ENCODE results near the gene VPS54. TPM values are rescaled to one million over a fixed set of nuclear protein-coding genes. Genes with fewer than 3 reads are reported as not detected.

The VPS54 gene
- total and polyA plus RNA-seq, 9 of the 15 experiments (the other 6 are each of a cell fraction or from before 2014, with no cell fraction given), result 4.9 to 23.2 (median 13.2) TPM

DNA sequence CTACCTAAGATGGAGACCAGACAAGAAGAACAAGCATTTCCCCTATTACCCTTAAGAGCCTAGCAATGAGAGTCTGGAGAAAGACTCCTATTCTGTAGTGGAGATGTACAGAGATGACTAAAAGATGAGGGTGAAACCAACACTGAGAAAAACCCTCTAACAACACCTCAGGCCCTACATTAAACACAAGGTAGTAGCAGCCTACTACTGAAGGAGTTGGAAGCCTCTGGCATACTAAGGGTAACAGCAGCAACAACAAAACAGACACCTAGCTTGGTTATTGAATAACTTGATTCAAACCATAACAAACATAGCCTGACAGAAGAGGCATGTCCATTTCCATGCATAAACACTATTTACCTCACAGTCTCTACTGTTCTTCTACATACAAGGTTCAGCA, 117.1 kb downstream of the VPS54 start:
- no peak for TF ChIP-seq NEUROD1 (IDR thresholded peaks at IDR 0.05; ENCODE audit: borderline replicate concordance, low read depth, low read length, partially characterized antibody)
- no peak for TF ChIP-seq BRCA1 (IDR thresholded peaks at IDR 0.05)
- TF ChIP-seq BRCA1 (CRISPR knock-in tag; IDR thresholded peaks at IDR 0.05), result no peak
- TF ChIP-seq MEF2A (IDR thresholded peaks at IDR 0.05; ENCODE audit: control insufficient read depth, low read depth, low read length), result no peak
- no peak for TF ChIP-seq ARID2 (IDR thresholded peaks at IDR 0.05)
- TF ChIP-seq LCOR (CRISPR knock-in tag; IDR thresholded peaks at IDR 0.05), result no peak
- no peak for TF ChIP-seq SLC30A9 (CRISPR knock-in tag; IDR thresholded peaks at IDR 0.05)
- TF ChIP-seq PCBP1 (IDR thresholded peaks at IDR 0.05; ENCODE audit: low read depth, low read length, poor library complexity, severe bottlenecking), result no peak
- no peak for TF ChIP-seq CCNT2 (IDR thresholded peaks at IDR 0.05; ENCODE audit: borderline replicate concordance, extremely low read depth, insufficient read length, low read depth, low read length)
- no peak for TF ChIP-seq NCOA4 (IDR thresholded peaks at IDR 0.05; ENCODE audit: partially characterized antibody)
- no peak for TF ChIP-seq ZBTB17 (CRISPR knock-in tag; IDR thresholded peaks at IDR 0.05)
- TF ChIP-seq BRD4 (IDR thresholded peaks at IDR 0.05), result no peak
- TF ChIP-seq SP1 (CRISPR knock-in tag; IDR thresholded peaks at IDR 0.05), result no peak
- no peak for TF ChIP-seq DPF2 (IDR thresholded peaks at IDR 0.05)
- TF ChIP-seq STAT5A (IDR thresholded peaks at IDR 0.05; ENCODE audit: borderline replicate concordance, low read length), result no peak
- TF ChIP-seq RAD21 (CRISPR knock-in tag; conservative IDR thresholded peaks at IDR 0.05 in 1 of 2, IDR thresholded peaks at IDR 0.05 in 1 of 2), result no peak
- TF ChIP-seq, protein P1, sequence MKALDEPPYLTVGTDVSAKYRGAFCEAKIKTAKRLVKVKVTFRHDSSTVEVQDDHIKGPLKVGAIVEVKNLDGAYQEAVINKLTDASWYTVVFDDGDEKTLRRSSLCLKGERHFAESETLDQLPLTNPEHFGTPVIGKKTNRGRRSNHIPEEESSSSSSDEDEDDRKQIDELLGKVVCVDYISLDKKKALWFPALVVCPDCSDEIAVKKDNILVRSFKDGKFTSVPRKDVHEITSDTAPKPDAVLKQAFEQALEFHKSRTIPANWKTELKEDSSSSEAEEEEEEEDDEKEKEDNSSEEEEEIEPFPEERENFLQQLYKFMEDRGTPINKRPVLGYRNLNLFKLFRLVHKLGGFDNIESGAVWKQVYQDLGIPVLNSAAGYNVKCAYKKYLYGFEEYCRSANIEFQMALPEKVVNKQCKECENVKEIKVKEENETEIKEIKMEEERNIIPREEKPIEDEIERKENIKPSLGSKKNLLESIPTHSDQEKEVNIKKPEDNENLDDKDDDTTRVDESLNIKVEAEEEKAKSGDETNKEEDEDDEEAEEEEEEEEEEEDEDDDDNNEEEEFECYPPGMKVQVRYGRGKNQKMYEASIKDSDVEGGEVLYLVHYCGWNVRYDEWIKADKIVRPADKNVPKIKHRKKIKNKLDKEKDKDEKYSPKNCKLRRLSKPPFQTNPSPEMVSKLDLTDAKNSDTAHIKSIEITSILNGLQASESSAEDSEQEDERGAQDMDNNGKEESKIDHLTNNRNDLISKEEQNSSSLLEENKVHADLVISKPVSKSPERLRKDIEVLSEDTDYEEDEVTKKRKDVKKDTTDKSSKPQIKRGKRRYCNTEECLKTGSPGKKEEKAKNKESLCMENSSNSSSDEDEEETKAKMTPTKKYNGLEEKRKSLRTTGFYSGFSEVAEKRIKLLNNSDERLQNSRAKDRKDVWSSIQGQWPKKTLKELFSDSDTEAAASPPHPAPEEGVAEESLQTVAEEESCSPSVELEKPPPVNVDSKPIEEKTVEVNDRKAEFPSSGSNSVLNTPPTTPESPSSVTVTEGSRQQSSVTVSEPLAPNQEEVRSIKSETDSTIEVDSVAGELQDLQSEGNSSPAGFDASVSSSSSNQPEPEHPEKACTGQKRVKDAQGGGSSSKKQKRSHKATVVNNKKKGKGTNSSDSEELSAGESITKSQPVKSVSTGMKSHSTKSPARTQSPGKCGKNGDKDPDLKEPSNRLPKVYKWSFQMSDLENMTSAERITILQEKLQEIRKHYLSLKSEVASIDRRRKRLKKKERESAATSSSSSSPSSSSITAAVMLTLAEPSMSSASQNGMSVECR (CRISPR knock-in tag; IDR thresholded peaks at IDR 0.05), result no peak
- TF ChIP-seq, protein P2, sequence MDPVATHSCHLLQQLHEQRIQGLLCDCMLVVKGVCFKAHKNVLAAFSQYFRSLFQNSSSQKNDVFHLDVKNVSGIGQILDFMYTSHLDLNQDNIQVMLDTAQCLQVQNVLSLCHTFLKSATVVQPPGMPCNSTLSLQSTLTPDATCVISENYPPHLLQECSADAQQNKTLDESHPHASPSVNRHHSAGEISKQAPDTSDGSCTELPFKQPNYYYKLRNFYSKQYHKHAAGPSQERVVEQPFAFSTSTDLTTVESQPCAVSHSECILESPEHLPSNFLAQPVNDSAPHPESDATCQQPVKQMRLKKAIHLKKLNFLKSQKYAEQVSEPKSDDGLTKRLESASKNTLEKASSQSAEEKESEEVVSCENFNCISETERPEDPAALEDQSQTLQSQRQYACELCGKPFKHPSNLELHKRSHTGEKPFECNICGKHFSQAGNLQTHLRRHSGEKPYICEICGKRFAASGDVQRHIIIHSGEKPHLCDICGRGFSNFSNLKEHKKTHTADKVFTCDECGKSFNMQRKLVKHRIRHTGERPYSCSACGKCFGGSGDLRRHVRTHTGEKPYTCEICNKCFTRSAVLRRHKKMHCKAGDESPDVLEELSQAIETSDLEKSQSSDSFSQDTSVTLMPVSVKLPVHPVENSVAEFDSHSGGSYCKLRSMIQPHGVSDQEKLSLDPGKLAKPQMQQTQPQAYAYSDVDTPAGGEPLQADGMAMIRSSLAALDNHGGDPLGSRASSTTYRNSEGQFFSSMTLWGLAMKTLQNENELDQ (CRISPR knock-in tag; IDR thresholded peaks at IDR 0.05; ENCODE audit: borderline replicate concordance), result no peak
- FAIRE-seq (no peak), DNase-seq (ENCODE audit: extremely low read depth in 1 of 4, low spot score in 3 of 4) (no peak), ATAC-seq (no peak)
- Histone ChIP-seq H3K4me3 (no peak overlapping the region), H3K4me1 (replicated peaks in 1 of 2; ENCODE audit: control insufficient read depth in 2 of 2, insufficient read depth in 2 of 2, low read length in 2 of 2) (no peaks in the 10 kb centered on the region), H3K36me3 (ENCODE audit: control insufficient read depth, insufficient read depth, low read length) (peaks cover 28% of the 10 kb centered on the region; the same call in 2 of the 3 replicates), H3K27me3 (ENCODE audit: control insufficient read depth in 2 of 2, insufficient read depth in 2 of 2, low read length in 2 of 2) (no peaks in the 10 kb centered on the region), H3K79me2 (ENCODE audit: control insufficient read depth, insufficient read depth, low read length) (no peaks in the 10 kb centered on the region), H3K9me1 (ENCODE audit: control insufficient read depth, insufficient read depth, low read length) (no peaks in the 10 kb centered on the region), H3K27ac (ENCODE audit: extremely low read depth, low read depth, low read length) (no peak overlapping the region), H3K9ac (ENCODE audit: insufficient read depth in 1 of 2, low read depth in 2 of 2, low read length in 2 of 2) (no peak overlapping the region), H2AFZ (ENCODE audit: low read depth, low read length) (no peak overlapping the region), H4K20me1 (replicated peaks; ENCODE audit: control insufficient read depth, insufficient read depth, low read length) (no peaks in the 10 kb centered on the region), H3K4me2 (ENCODE audit: insufficient read depth, low read length) (no peak overlapping the region), H3K9me3 (replicated peaks; ENCODE audit: control insufficient read depth, insufficient read depth, low read depth, low read length) (peaks cover 7% of the 10 kb centered on the region)
- ChIA-PET CTCF (ENCODE audit: low intra/inter-chr PET ratio) (no interaction called here), POLR2A (no interaction called here)
- in situ Hi-C loops (cut with MboI), result no loop called here
- intact Hi-C loops (cut with micrococcal nuclease), result no loop called here
- no TSS peak for BruUV-seq (replicated peaks)

All from K562 (cell line).